ENCODE measurements around the gene TTC39B.

DNA sequence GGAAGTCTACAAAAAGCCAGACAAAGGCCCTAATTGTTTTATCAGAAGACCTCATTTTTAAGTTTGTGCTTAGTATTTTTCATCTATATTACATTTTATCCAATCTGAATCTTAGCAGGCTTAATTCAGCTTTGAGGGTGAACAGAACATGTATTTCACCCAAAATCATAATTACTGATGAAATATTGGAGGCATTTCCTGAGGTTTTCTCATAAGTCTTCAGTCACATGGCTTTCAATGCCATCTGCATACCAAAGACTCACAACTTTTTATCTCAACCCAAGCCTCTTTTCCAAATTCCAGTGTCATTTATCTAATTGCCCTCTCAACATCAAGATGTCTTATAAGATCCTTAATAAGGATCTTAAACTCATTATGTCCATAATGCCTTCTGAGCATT lies 150.8 kb downstream of the TTC39B start:
- TF ChIP-seq EZH2 (optimal IDR thresholded peaks at IDR 0.05; ENCODE audit: low read depth, low read length): no peak
- TF ChIP-seq, protein P1, sequence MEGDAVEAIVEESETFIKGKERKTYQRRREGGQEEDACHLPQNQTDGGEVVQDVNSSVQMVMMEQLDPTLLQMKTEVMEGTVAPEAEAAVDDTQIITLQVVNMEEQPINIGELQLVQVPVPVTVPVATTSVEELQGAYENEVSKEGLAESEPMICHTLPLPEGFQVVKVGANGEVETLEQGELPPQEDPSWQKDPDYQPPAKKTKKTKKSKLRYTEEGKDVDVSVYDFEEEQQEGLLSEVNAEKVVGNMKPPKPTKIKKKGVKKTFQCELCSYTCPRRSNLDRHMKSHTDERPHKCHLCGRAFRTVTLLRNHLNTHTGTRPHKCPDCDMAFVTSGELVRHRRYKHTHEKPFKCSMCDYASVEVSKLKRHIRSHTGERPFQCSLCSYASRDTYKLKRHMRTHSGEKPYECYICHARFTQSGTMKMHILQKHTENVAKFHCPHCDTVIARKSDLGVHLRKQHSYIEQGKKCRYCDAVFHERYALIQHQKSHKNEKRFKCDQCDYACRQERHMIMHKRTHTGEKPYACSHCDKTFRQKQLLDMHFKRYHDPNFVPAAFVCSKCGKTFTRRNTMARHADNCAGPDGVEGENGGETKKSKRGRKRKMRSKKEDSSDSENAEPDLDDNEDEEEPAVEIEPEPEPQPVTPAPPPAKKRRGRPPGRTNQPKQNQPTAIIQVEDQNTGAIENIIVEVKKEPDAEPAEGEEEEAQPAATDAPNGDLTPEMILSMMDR (IDR thresholded peaks at IDR 0.05; ENCODE audit: low read length): no peak

Data from MM.1S (cell line).